K562 (cell line): ENCODE data around the gene ENSA.

Experiments
- CTCF ChIP-seq, 3 experiments: IDR thresholded peaks in 2 of 3; conservative IDR thresholded peaks in 1 of 3; 2 replicates each; pipeline ENCODE4 v1.5.1; 2011 to 2012; ENCODE audit warnings: low read length in 3 of 3, mild to moderate bottlenecking in 3 of 3, control low read depth in 2 of 3, improper control_type of control experiment in 1 of 3, inconsistent platforms in 1 of 3, low read depth in 1 of 3, mixed read lengths in 1 of 3, moderate library complexity in 1 of 3; ENCODE audit not compliant: insufficient read depth in 2 of 3
- FOXA1 ChIP-seq: fragments of 450-650 bp; IDR thresholded peaks from 2 replicates; pipeline ENCODE4 v1.6.1; 2016; ENCODE audit warnings: mild to moderate bottlenecking, borderline replicate concordance
- FOXM1 ChIP-seq, 2 experiments: fragments of 450-650 bp in 1 of 2; sonication (generic) in 1 of 2; formaldehyde crosslinking in 1 of 2; IDR thresholded peaks; 2 replicates each; pipeline versions ENCODE4 v1.6.1 to v1.9.0; 2017 to 2022; ENCODE audit warnings: low read depth in 2 of 2, mild to moderate bottlenecking in 2 of 2, missing genetic modification reagents in 1 of 2, moderate library complexity in 1 of 2
- IRF9 ChIP-seq: fragments of 450-650 bp; IDR thresholded peaks from 2 replicates; pipeline ENCODE4 v1.6.1; 2016; ENCODE audit warnings: missing biosample characterization, missing genetic modification characterization
- KLF13 ChIP-seq: fragments of 450-650 bp; IDR thresholded peaks from 2 replicates; pipeline ENCODE4 v1.6.1; 2016; ENCODE audit warnings: missing genetic modification characterization, low read depth, mild to moderate bottlenecking, missing compliant biosample characterization, moderate library complexity, borderline replicate concordance
- SRSF1 ChIP-seq: fragments of 200-400 bp; formaldehyde crosslinking; IDR thresholded peaks from 2 replicates; pipeline ENCODE4 v1.6.1; 2017; ENCODE audit warnings: mild to moderate bottlenecking, low read depth, low read length, moderate library complexity
- SRSF9 ChIP-seq: fragments of 200-400 bp; formaldehyde crosslinking; IDR thresholded peaks from 2 replicates; pipeline ENCODE4 v1.6.1; 2017; ENCODE audit warnings: low read depth, low read length, borderline replicate concordance
- ZNF592 ChIP-seq: fragments of 450-650 bp; IDR thresholded peaks from 2 replicates; pipeline ENCODE4 v1.6.1; 2017; ENCODE audit warnings: antibody characterized with exemption, mild to moderate bottlenecking

- TF ChIP-seq IRF9 (tag) (no peak), ZNF592 (no peak), FOXM1 (IDR thresholded peaks at IDR 0.05; ENCODE audit: low read depth) (no peak), FOXM1 (CRISPR knock-in tag; IDR thresholded peaks at IDR 0.05; ENCODE audit: low read depth) (no peak), CTCF (IDR thresholded peaks at IDR 0.05 in 2 of 3, conservative IDR thresholded peaks at IDR 0.05 in 1 of 3; ENCODE audit: insufficient read depth in 2 of 3, low read depth in 1 of 3, low read length in 3 of 3) (no peak), KLF13 (tag) (no peak), SRSF1 (no peak), SRSF9 (no peak), FOXA1 (no peak)
These were observed 3.3 kb downstream of the ENSA start for GRCh38 chr1:150626150-150626549.
